H9 (cell line): Measurements from ENCODE around the gene ATP13A2. TPM values are rescaled to one million over a fixed set of nuclear protein-coding genes. Genes with fewer than 3 reads are reported as not detected.
A peak's percentile ranks its signal among the peaks of the same experiment; 100 is the strongest.
"Not testable (repeated sequence)": the region's sequence is repeated elsewhere in the genome, so short reads cannot be mapped to it uniquely, and the experiment has no call there.

Source experiments
- DNase-seq: peaks from one replicate; pipeline ENCODE4 v3.0.0-alpha.2; 2017
- H2AFZ ChIP-seq: one replicate; pipeline ENCODE4 v1.6.1; 2013; ENCODE audit warnings: mild to moderate bottlenecking, low read length, control low read depth, moderate library complexity
- H2AK5ac ChIP-seq: 2 replicates; pipeline ENCODE4 v1.6.1; 2013; ENCODE audit warnings: low read length, control low read depth, mixed read lengths; ENCODE audit not compliant: insufficient read length
- H2BK120ac ChIP-seq: one replicate; pipeline ENCODE4 v1.6.1; 2013; ENCODE audit warnings: low read depth, mild to moderate bottlenecking, low read length, control low read depth, inconsistent platforms; ENCODE audit not compliant: poor library complexity, severe bottlenecking
- H2BK12ac ChIP-seq: 2 replicates; pipeline ENCODE4 v1.6.1; 2013; ENCODE audit warnings: low read length, control low read depth, mixed read lengths, low read depth; ENCODE audit not compliant: insufficient read length
- H2BK15ac ChIP-seq: 2 replicates; pipeline ENCODE4 v1.6.1; 2013; ENCODE audit warnings: low read depth, low read length, control low read depth
- H2BK20ac ChIP-seq: one replicate; pipeline ENCODE4 v1.6.1; 2013; ENCODE audit warnings: low read depth, mild to moderate bottlenecking, low read length, control low read depth, inconsistent platforms; ENCODE audit not compliant: poor library complexity, severe bottlenecking
- H2BK5ac ChIP-seq: 2 replicates; pipeline ENCODE4 v1.6.1; 2013; ENCODE audit warnings: low read length, control low read depth, mixed read lengths; ENCODE audit not compliant: insufficient read length
- H3K14ac ChIP-seq: 2 replicates; pipeline ENCODE4 v1.6.1; 2013; ENCODE audit warnings: low read length, control low read depth; ENCODE audit not compliant: insufficient read depth
- H3K18ac ChIP-seq: 2 replicates; pipeline ENCODE4 v1.6.1; 2013; ENCODE audit warnings: low read depth, mild to moderate bottlenecking, mixed read lengths, low read length, control low read depth; ENCODE audit not compliant: insufficient read length
- H3K23ac ChIP-seq: 2 replicates; pipeline ENCODE4 v1.6.1; 2013; ENCODE audit warnings: low read length, control low read depth, mixed read lengths, low read depth; ENCODE audit not compliant: insufficient read length
- H3K23me2 ChIP-seq: 2 replicates; pipeline ENCODE4 v1.6.1; 2013; ENCODE audit warnings: low read depth, mild to moderate bottlenecking, mixed read lengths, low read length, control low read depth; ENCODE audit not compliant: insufficient read length, poor library complexity, severe bottlenecking
- H3K27ac ChIP-seq: 2 replicates; pipeline ENCODE4 v1.5.1; 2013; ENCODE audit warnings: low read length, control low read depth, mixed read lengths, low read depth; ENCODE audit not compliant: insufficient read length
- H3K27me3 ChIP-seq: 2 replicates; pipeline ENCODE4 v1.6.1; 2013; ENCODE audit warnings: low read length, control low read depth, inconsistent platforms; ENCODE audit not compliant: insufficient read depth
- H3K4ac ChIP-seq: 2 replicates; pipeline ENCODE4 v1.6.1; 2013; ENCODE audit warnings: low read depth, mild to moderate bottlenecking, control low read depth, inconsistent platforms, low read length, moderate library complexity
- H3K4me1 ChIP-seq: 2 replicates; pipeline ENCODE4 v1.6.1; 2013; ENCODE audit warnings: low read length, control low read depth, inconsistent platforms; ENCODE audit not compliant: insufficient read depth
- H3K4me2 ChIP-seq: 2 replicates; pipeline ENCODE4 v1.6.1; 2013; ENCODE audit warnings: low read length, control low read depth, mixed read lengths; ENCODE audit not compliant: insufficient read length, insufficient read depth
- H3K56ac ChIP-seq: 2 replicates; pipeline ENCODE4 v1.6.1; 2013; ENCODE audit warnings: low read depth, mild to moderate bottlenecking, mixed read lengths, low read length, control low read depth; ENCODE audit not compliant: insufficient read length
- H3K79me1 ChIP-seq: 2 replicates; pipeline ENCODE4 v1.6.1; 2013; ENCODE audit warnings: low read depth, mild to moderate bottlenecking, moderate library complexity, low read length, control low read depth, inconsistent platforms; ENCODE audit not compliant: insufficient read depth, poor library complexity, severe bottlenecking
- H3K79me2 ChIP-seq: 2 replicates; pipeline ENCODE4 v1.6.1; 2013; ENCODE audit warnings: low read length, control low read depth, inconsistent platforms; ENCODE audit not compliant: insufficient read depth
- H3K9ac ChIP-seq: 2 replicates; pipeline ENCODE4 v1.6.1; 2013; ENCODE audit warnings: low read length, control low read depth, mixed read lengths; ENCODE audit not compliant: insufficient read length; ENCODE audit errors: extremely low read depth
- H3K9me3 ChIP-seq: one replicate; pipeline ENCODE4 v1.6.1; 2013; ENCODE audit warnings: low read depth, low read length, inconsistent platforms; ENCODE audit not compliant: control insufficient read depth
- H3T11ph ChIP-seq: one replicate; pipeline ENCODE4 v1.6.1; 2013; ENCODE audit warnings: mild to moderate bottlenecking, low read length, control low read depth, inconsistent platforms
- H4K20me1 ChIP-seq: one replicate; pipeline ENCODE4 v1.6.1; 2013; ENCODE audit not compliant: control insufficient read depth, insufficient read length, insufficient read depth
- H4K5ac ChIP-seq: 2 replicates; pipeline ENCODE4 v1.6.1; 2013; ENCODE audit warnings: low read depth, mild to moderate bottlenecking, mixed read lengths, low read length, control low read depth; ENCODE audit not compliant: insufficient read length
- H4K8ac ChIP-seq: replicated peaks from 2 replicates; pipeline ENCODE4 v1.6.1; 2013; ENCODE audit warnings: low read length, control low read depth, mixed read lengths, low read depth; ENCODE audit not compliant: insufficient read length
- H4K91ac ChIP-seq: 2 replicates; pipeline ENCODE4 v1.6.1; 2013; ENCODE audit warnings: low read depth, mild to moderate bottlenecking, moderate library complexity, mixed read lengths, low read length, control low read depth; ENCODE audit not compliant: insufficient read length
- H3K27ac Mint-ChIP-seq, 3 experiments: 2 replicates in 2 of 3; 3 replicates in 1 of 3; pipeline ENCODE4 v1.8.0; 2020 to 2021; ENCODE audit warnings: mixed read lengths in 3 of 3, mild to moderate bottlenecking in 1 of 3, moderate library complexity in 1 of 3
- H3K27me3 Mint-ChIP-seq: 2 replicates; pipeline ENCODE4 v1.8.0; 2021; ENCODE audit warnings: low read depth, mild to moderate bottlenecking, moderate library complexity, mixed read lengths
- H3K36me3 Mint-ChIP-seq, 3 experiments: 2 replicates in 2 of 3; 3 replicates in 1 of 3; pipeline ENCODE4 v1.8.0; 2020 to 2021; ENCODE audit warnings: low read depth in 3 of 3, mixed read lengths in 3 of 3; ENCODE audit not compliant: insufficient read depth in 1 of 3
- H3K4me1 Mint-ChIP-seq, 2 experiments: 2 replicates each; pipeline ENCODE4 v1.8.0; 2020; ENCODE audit warnings: mixed read lengths in 2 of 2
- H3K4me3 Mint-ChIP-seq, 2 experiments: 2 replicates in 1 of 2; 3 replicates in 1 of 2; pipeline ENCODE4 v1.8.0; 2020 to 2021; ENCODE audit warnings: mild to moderate bottlenecking in 2 of 2, mixed read lengths in 2 of 2, moderate library complexity in 1 of 2
- H3K9me3 Mint-ChIP-seq, 2 experiments: 2 replicates in 1 of 2; 3 replicates in 1 of 2; pipeline ENCODE4 v1.8.0; 2020; ENCODE audit warnings: mild to moderate bottlenecking in 2 of 2, mixed read lengths in 2 of 2, moderate library complexity in 1 of 2
- CTCF ChIP-seq: fragments of 200-600 bp; sonication (generic); conservative IDR thresholded peaks from 3 replicates; pipeline ENCODE4 v1.8.0; 2021; ENCODE audit warnings: antibody characterized with exemption, mild to moderate bottlenecking
- WGBS: extraction: QIAGEN DNeasy Blood & Tissue Kit; methylation state at CpG from one replicate; pipeline ENCODE4 v1.1.7; 2013; ENCODE audit warnings: missing lambda C conversion rate, low lambda C conversion rate, mixed read lengths; ENCODE audit not compliant: insufficient read length; ENCODE audit errors: extremely low coverage; 5-methylcytosine and 5-hydroxymethylcytosine counted together
- total RNA-seq: library from RNA; stranded (reverse); gene quantifications from 2 replicates; pipeline ENCODE4 v1.2.1, GENCODE V29; 2021

Gene ATP13A2
- total RNA-seq, 1 experiment from 2014 or later = 53.6 TPM

GRCh38 chr1:16944038-16944437 is 67.7 kb downstream of the ATP13A2 start:
- no peak overlapping the region for H4K91ac ChIP-seq
- no peak overlapping the region for H3K4ac ChIP-seq
- H3K4me3 Mint-ChIP-seq = no peak overlapping the region

GRCh38 chr1:16939386-16940180 is 72.1 kb downstream of the ATP13A2 start:
- H3K9me3 ChIP-seq, H3K27ac ChIP-seq, H3K79me2 ChIP-seq, H3K14ac ChIP-seq, H2AK5ac ChIP-seq, H3K27me3 Mint-ChIP-seq, H2BK20ac ChIP-seq, H3K23me2 ChIP-seq, DNase-seq, H3K23ac ChIP-seq, H2BK120ac ChIP-seq, H3K18ac ChIP-seq, H3K9me3 Mint-ChIP-seq, H3K4me1 ChIP-seq, H2BK15ac ChIP-seq, H3K79me1 ChIP-seq, H4K20me1 ChIP-seq, H2BK12ac ChIP-seq, H2BK5ac ChIP-seq, H4K5ac ChIP-seq, H3K9ac ChIP-seq, H3K27me3 ChIP-seq, H3T11ph ChIP-seq, H3K4me2 ChIP-seq, H2AFZ ChIP-seq, H3K56ac ChIP-seq, H4K8ac ChIP-seq, H4K91ac ChIP-seq, H3K4ac ChIP-seq: not testable (repeated sequence)
- no CpG with 5 or more reads among the region's 32 CpGs for WGBS
- H3K4me3 Mint-ChIP-seq = peak overlapping the region; percentile 46 to 73; a peak in 2 of 5 replicates
- peaks cover 28 to 52% (median 42%) of the 10 kb centered on the region in 3 experiments for H3K36me3 Mint-ChIP-seq
- peaks cover 8 to 13% of the 10 kb centered on the region in 2 experiments for H3K4me1 Mint-ChIP-seq
- peak overlapping the region; percentile 39 to 96 (median 74); a peak in 4 of 7 replicates for H3K27ac Mint-ChIP-seq

More at GRCh38 chr1:16944038-16944437, 67.7 kb downstream of the ATP13A2 start:
- Histone ChIP-seq H3T11ph (no peak overlapping the region), H2BK120ac (no peak overlapping the region), H2BK5ac (no peak overlapping the region), H4K20me1 (no peaks in the 10 kb centered on the region), H2AK5ac (no peak overlapping the region), H3K23me2 (no peaks in the 10 kb centered on the region), H3K79me1 (no peaks in the 10 kb centered on the region), H2BK15ac (no peak overlapping the region), H3K9ac (no peak overlapping the region), H3K27me3 (peaks cover 3% of the 10 kb centered on the region; the same call in 1 of the 2 replicates), H3K14ac (no peak overlapping the region), H3K4me1 (no peaks in the 10 kb centered on the region), H3K18ac (no peak overlapping the region), H4K5ac (no peak overlapping the region), H2BK20ac (no peak overlapping the region), H2AFZ (no peak overlapping the region), H3K9me3 (no peaks in the 10 kb centered on the region), H3K23ac (no peak overlapping the region), H4K8ac (no peak overlapping the region), H3K4me2 (no peak overlapping the region), H2BK12ac (no peak overlapping the region), H3K27ac (no peak overlapping the region), H3K56ac (no peak overlapping the region), H3K79me2 (no peaks in the 10 kb centered on the region)
- Mint-ChIP-seq H3K27me3 (no peaks in the 10 kb centered on the region), H3K4me1 (peaks cover 2 to 4% of the 10 kb centered on the region in 2 experiments; a peak in 1 of 4 replicates), H3K27ac (no peak overlapping the region), H3K36me3 (peaks cover 21 to 39% (median 30%) of the 10 kb centered on the region in 3 experiments), H3K9me3 (no peaks in the 10 kb centered on the region)
- no peak for DNase-seq
- WGBS = no CpG with 5 or more reads among the region's 19 CpGs
- no peak for TF ChIP-seq CTCF
